Calu3 (cell line): ENCODE data around the gene RNFT2. TPM values are rescaled to one million over a fixed set of nuclear protein-coding genes. Genes with fewer than 3 reads are reported as not detected.

Source experiments
- BruUV-seq: library from RNA; stranded (reverse); fragments of 400-500 nt; replicated peaks from 2 replicates; lab custom pipeline; 2021; lab: Mats Ljungman, UMichigan
- CTCF ChIA-PET: fragments of 300-600 bp; sonication (Branson Sonifier 250); formaldehyde crosslinking; loops from one replicate; lab custom pipeline; 2022; ENCODE audit warnings: antibody characterized with exemption; lab: Charles Lee
- DNase-seq: peaks from one replicate; pipeline ENCODE4 v3.0.0; 2022
- H3K27ac Mint-ChIP-seq: one replicate; pipeline ENCODE4 v1.8.0; 2022; ENCODE audit warnings: mixed read lengths; ENCODE audit not compliant: unreplicated experiment
- H3K27me3 Mint-ChIP-seq: one replicate; pipeline ENCODE4 v1.8.0; 2022; ENCODE audit warnings: mixed read lengths; ENCODE audit not compliant: unreplicated experiment
- H3K36me3 Mint-ChIP-seq: one replicate; pipeline ENCODE4 v1.8.0; 2022; ENCODE audit warnings: mild to moderate bottlenecking, moderate library complexity, mixed read lengths; ENCODE audit not compliant: insufficient read depth, unreplicated experiment
- H3K4me1 Mint-ChIP-seq: one replicate; pipeline ENCODE4 v1.8.0; 2022; ENCODE audit warnings: mild to moderate bottlenecking, low read depth, mixed read lengths; ENCODE audit not compliant: unreplicated experiment
- H3K4me3 Mint-ChIP-seq: one replicate; pipeline ENCODE4 v1.8.0; 2022; ENCODE audit warnings: mild to moderate bottlenecking, low read depth, moderate library complexity, mixed read lengths; ENCODE audit not compliant: unreplicated experiment
- H3K9me3 Mint-ChIP-seq: one replicate; pipeline ENCODE4 v1.8.0; 2022; ENCODE audit warnings: low read depth, mixed read lengths; ENCODE audit not compliant: unreplicated experiment
- intact Hi-C: fragments of 100-400 bp; cut with micrococcal nuclease; formaldehyde crosslinking; loops from one replicate; pipeline ENCODE4 v1.10.0; 2022; ENCODE audit not compliant: unreplicated experiment
- total RNA-seq: library from RNA; stranded (reverse); gene quantifications from 2 replicates; pipeline ENCODE4 v1.2.3, GENCODE V29; 2022
- TF ChIP-seq, protein P1 (sequence below): fragments of 200-600 bp; IDR thresholded peaks from one replicate; pipeline ENCODE4 v1.8.0; 2022; ENCODE audit warnings: antibody characterized with exemption; ENCODE audit not compliant: unreplicated experiment

RNFT2 gene
- total RNA-seq, 1 experiment from 2014 or later: 32.0 TPM

DNA sequence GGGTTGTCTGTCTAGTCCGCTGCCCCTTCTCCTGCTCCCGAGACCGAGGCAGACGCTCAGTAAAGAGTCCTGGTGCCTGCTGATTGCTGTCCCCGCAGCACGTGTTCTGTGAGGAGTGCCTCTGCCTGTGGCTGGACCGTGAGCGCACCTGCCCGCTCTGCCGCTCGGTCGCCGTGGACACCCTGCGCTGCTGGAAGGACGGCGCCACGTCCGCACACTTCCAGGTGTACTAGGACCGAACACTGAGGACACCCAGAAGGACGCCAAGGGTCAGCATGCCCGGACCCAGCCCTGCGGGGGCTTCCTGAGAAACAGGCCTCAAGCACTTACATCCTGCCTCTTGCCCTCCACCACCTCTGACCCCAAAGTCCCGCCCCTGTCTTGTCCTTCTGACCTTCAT is 111.1 kb downstream of the RNFT2 start:
- H3K27me3 Mint-ChIP-seq: no peaks in the 10 kb centered on the region
- no peaks in the 10 kb centered on the region for H3K9me3 Mint-ChIP-seq
- CTCF ChIA-PET: interaction anchor here (0.7 kb wide), 1 partner anchor 76 kb away, joined by 4 read pairs; no protein-coding TSS in a partner anchor
- H3K36me3 Mint-ChIP-seq: no peaks in the 10 kb centered on the region
- no peak overlapping the region for H3K4me3 Mint-ChIP-seq
- intact Hi-C loops: no loop called here
- H3K27ac Mint-ChIP-seq: no peak overlapping the region
- no peaks in the 10 kb centered on the region for H3K4me1 Mint-ChIP-seq
- no peak for DNase-seq
- BruUV-seq: no TSS peak
- TF ChIP-seq, protein P1, sequence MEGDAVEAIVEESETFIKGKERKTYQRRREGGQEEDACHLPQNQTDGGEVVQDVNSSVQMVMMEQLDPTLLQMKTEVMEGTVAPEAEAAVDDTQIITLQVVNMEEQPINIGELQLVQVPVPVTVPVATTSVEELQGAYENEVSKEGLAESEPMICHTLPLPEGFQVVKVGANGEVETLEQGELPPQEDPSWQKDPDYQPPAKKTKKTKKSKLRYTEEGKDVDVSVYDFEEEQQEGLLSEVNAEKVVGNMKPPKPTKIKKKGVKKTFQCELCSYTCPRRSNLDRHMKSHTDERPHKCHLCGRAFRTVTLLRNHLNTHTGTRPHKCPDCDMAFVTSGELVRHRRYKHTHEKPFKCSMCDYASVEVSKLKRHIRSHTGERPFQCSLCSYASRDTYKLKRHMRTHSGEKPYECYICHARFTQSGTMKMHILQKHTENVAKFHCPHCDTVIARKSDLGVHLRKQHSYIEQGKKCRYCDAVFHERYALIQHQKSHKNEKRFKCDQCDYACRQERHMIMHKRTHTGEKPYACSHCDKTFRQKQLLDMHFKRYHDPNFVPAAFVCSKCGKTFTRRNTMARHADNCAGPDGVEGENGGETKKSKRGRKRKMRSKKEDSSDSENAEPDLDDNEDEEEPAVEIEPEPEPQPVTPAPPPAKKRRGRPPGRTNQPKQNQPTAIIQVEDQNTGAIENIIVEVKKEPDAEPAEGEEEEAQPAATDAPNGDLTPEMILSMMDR: no peak

- no peak overlapping the region for H3K27ac Mint-ChIP-seq
- CTCF ChIA-PET: interaction anchor here (0.5 kb wide), 2 partner anchors 109 to 631 kb away, joined by 3 to 4 read pairs; no protein-coding TSS in a partner anchor
- H3K36me3 Mint-ChIP-seq: no peaks in the 10 kb centered on the region
- peaks cover 2% of the 10 kb centered on the region for H3K27me3 Mint-ChIP-seq
- TF ChIP-seq, protein P1: no peak
- no peaks in the 10 kb centered on the region for H3K9me3 Mint-ChIP-seq
- no peaks in the 10 kb centered on the region for H3K4me1 Mint-ChIP-seq
- DNase-seq: no peak
- BruUV-seq: no TSS peak
- no peak overlapping the region for H3K4me3 Mint-ChIP-seq
- intact Hi-C loops: no loop called here
Observed at GRCh38 chr12:116852303-116852702, 114.2 kb downstream of the RNFT2 start.

DNA sequence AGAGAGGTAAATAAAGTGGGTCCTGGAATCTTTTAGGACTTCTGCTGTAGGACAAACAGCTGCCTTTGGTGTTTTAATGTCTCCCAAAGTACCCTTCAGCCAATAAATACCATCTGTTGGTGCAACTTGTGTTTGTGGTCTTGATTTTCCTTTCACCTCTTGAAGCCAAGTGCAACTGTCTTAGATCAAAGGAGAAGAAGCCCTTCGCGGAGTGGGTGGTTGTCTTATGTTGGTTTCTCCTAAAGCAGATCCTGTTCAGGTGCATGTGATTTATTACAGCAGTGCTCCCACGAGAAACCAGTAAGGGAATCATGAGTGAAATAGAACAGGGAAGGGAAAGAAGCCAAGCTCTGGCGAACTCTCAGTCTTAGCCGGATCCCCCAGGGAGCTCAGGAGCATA is 115.4 kb downstream of the RNFT2 start:
- Mint-ChIP-seq H3K36me3 (no peaks in the 10 kb centered on the region), H3K27me3 (peaks cover 14% of the 10 kb centered on the region), H3K9me3 (no peaks in the 10 kb centered on the region), H3K27ac (no peak overlapping the region), H3K4me1 (no peaks in the 10 kb centered on the region), H3K4me3 (no peak overlapping the region)
- TF ChIP-seq, protein P1: no peak
- CTCF ChIA-PET: no interaction called here
- no peak for DNase-seq
- intact Hi-C loops: no loop called here
- no TSS peak for BruUV-seq

GRCh38 chr12:116855744-116856470 is 117.8 kb downstream of the RNFT2 start:
- CTCF ChIA-PET: no interaction called here
- BruUV-seq: no TSS peak
- Mint-ChIP-seq H3K9me3 (no peaks in the 10 kb centered on the region), H3K4me3 (no peak overlapping the region), H3K27ac (no peak overlapping the region), H3K4me1 (peaks cover 5% of the 10 kb centered on the region), H3K36me3 (no peaks in the 10 kb centered on the region), H3K27me3 (peaks cover 37% of the 10 kb centered on the region)
- DNase-seq: no peak
- intact Hi-C loops: no loop called here
- TF ChIP-seq, protein P1: no peak
